ENCODE results near the gene LMF2.

- TF ChIP-seq POLR2A (IDR thresholded peaks at IDR 0.05; ENCODE audit: control extremely low read depth in 1 of 2, low read depth in 2 of 2, low read length in 2 of 2) (no peak), CHD1 (IDR thresholded peaks at IDR 0.05; ENCODE audit: low read depth, low read length) (no peak), FOSL1 (IDR thresholded peaks at IDR 0.05; ENCODE audit: insufficient read depth, low read depth, low read length) (no peak), POU5F1 (IDR thresholded peaks at IDR 0.05; ENCODE audit: low read depth, low read length) (no peak), EZH2 (IDR thresholded peaks at IDR 0.05; ENCODE audit: low read depth, low read length, severe bottlenecking) (no peak), CTBP2 (IDR thresholded peaks at IDR 0.05; ENCODE audit: borderline replicate concordance, insufficient read depth, insufficient read length, low read length) (no peak), POLR2AphosphoS5 (IDR thresholded peaks at IDR 0.05; ENCODE audit: low read depth, low read length) (no peak), CBX5 (IDR thresholded peaks at IDR 0.05; ENCODE audit: low read depth, low read length) (no peak), TBP (IDR thresholded peaks at IDR 0.05; ENCODE audit: low read depth, low read length) (no peak)
- TF ChIP-seq, protein P1, sequence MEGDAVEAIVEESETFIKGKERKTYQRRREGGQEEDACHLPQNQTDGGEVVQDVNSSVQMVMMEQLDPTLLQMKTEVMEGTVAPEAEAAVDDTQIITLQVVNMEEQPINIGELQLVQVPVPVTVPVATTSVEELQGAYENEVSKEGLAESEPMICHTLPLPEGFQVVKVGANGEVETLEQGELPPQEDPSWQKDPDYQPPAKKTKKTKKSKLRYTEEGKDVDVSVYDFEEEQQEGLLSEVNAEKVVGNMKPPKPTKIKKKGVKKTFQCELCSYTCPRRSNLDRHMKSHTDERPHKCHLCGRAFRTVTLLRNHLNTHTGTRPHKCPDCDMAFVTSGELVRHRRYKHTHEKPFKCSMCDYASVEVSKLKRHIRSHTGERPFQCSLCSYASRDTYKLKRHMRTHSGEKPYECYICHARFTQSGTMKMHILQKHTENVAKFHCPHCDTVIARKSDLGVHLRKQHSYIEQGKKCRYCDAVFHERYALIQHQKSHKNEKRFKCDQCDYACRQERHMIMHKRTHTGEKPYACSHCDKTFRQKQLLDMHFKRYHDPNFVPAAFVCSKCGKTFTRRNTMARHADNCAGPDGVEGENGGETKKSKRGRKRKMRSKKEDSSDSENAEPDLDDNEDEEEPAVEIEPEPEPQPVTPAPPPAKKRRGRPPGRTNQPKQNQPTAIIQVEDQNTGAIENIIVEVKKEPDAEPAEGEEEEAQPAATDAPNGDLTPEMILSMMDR (IDR thresholded peaks at IDR 0.05; ENCODE audit: control extremely low read depth in 1 of 3, insufficient read depth in 1 of 3, low read depth in 1 of 3, low read length in 3 of 3), result no peak
Observed at GRCh38 chr22:50535113-50535512, 27.6 kb upstream of the LMF2 start.

All from H1 (cell line).